Esophagus mucosa (tissue), 1 donor: ENCODE results near the gene DNTT. TPM values are rescaled to one million over a fixed set of nuclear protein-coding genes. Genes with fewer than 3 reads are reported as not detected.

Source experiments
- ATAC-seq: fragments of 200-7000 bp; cut with Tn5 transposase; one replicate; pipeline ENCODE4 v1.9.1; 2020
- total RNA-seq: library from RNA; stranded (reverse); gene quantifications from one replicate; pipeline ENCODE4 v1.2.4, GENCODE V29; 2023
- donor health status: DM: yes; HTN: yes; CAD: no.

Gene DNTT
- total RNA-seq, 1 donor from 2014 or later: not detected

DNA sequence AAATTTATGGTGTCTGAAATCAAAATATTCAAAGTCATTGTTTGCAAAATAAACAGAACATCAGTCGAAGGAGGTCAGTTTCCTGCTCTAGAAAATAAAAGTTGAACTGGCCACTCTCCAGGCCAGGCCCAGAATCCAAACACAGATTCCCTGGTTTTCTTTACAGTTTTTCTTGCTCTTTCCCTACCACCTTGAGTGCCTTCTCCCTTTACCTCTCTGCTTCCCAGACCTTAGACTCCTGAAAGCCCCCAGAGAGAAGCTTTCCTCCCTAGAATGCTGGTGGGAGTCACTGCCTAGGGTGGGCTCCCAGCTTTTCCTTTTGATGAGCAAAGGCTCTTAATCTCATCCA is 6.1 kb downstream of the DNTT start:
- ATAC-seq: no peak

DNA sequence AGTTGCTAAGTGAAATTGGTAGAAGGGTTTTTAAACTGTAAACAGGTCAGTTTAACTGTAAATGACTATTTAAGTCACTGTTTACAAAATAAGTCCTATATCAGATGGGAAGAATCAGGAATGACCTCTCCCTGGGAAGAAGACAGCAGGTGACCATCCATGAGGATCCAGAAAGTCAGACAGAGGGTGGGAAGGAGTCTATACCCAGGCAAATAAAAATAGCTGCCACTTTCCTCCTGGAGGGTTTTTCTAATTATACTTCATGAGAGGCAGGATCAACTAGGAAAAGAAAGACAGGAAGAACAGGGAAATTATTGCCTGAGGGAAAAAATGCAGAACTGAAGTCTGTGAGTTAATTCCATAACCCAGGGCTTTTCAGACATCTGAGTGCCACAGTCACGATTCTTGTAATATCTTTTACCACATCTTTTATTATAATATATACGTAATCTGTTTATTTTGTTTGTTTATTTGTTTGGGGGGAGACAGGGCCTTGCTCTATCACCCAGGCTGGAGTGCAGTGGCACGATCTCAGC is 7.0 kb downstream of the DNTT start:
- no peak for ATAC-seq

DNA sequence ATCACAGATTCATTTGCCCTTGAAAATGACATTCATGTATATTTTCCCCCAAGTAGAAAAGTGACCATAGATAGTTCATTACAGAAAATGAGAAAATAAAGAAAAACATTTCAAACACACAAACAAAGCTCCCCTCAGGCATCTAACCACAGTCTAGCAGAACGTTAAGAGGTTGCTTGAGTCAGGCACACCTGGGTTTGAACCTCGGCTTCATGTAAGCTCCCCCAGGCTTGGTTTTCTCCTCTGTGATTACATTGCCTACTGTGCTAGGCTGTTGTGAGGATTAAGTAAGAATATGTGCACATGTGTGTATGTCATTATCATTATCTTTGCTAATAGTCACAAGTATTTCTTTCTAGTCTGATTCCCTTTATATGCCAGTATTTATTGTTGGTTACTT is 9.1 kb downstream of the DNTT start:
- no peak for ATAC-seq

DNA sequence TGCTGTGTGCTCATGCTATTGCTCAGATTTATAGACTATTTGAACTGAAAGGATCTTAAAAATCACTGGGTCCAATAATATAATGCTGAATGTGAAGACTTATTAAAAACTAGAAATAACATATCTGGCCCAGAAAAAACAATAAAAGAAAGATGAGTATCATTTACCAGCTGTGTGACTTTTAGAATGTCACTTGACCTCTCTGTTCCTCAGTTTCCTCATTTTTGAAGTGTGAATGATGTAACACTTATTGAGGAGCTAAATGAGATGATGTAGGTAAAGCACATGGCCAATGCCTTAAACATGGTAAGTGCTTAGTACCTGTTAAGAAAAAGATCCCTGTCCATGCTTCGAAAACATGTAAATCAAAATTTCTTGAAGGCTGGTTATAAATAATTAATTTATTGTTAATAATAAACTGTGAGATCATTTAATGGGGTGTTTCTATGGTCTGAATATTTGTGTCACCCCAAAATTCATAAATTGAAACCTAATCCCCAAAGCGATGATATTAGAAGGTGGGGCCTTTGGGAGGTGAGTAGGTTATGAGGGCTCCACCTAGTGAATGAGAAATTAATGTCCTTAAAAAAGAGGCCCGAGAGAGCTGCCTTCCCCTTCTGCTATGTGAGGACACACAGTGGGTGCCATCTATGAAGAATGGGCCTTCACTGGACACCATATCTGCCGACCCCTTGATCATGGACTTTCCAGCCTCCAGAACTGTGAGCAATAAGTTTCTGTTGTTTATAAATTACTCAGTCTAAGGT is 13.0 kb downstream of the DNTT start:
- ATAC-seq: no peak

DNA sequence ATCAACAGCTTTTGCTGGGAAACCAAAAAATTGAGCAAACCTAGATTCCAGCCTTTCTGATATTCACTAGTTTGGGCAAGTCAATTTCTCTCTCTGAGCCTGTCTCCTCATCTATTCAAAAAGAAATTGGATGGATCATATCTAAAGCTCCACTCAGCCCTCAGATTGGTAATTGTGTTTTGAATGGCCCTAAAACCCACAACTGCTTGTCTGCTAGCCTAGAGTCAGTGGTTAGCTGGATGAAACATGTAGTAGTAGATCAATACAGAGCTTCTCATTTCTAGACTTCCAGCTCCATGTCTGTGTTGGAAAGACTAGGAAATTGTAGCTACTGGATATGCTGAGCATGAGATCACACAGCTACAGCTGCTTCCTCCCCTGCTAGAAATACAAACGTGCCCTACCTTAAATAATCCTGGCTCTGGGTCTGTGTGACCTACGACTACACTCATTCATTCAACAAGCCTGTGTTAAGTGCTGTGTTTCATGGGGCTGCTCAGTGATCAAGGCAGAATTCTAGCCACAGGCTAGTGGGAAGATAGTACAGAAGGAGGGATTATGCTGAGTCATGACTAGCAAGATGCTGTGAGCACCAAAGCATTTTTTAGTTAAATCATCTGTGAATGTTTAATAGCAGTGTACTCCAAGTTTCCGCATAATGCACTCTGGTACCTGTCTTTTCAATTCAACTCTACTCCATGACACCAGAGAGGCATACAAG is 15.7 kb downstream of the DNTT start:
- ATAC-seq: no peak

- no peak for ATAC-seq
Observed at GRCh38 chr10:96321822-96322221, 17.6 kb downstream of the DNTT start.

DNA sequence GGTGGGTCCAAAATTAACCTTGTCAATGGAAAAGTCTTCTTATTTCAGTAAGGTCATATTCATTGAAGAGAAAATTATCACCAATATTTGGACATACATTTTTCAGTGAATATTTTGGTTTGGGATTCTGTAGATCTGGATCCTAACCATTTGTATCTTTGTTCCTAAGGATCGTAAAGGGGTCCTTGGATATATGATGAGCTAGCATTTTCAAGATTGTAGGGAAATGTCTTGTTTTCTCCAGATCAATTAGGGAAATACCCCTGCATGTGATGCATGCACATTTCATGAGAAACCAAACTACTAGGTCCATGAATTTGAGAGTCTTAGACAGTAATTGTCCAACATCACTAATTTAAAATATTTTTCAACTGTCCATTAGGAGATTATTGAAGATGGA is 18.0 kb downstream of the DNTT start:
- no peak for ATAC-seq

DNA sequence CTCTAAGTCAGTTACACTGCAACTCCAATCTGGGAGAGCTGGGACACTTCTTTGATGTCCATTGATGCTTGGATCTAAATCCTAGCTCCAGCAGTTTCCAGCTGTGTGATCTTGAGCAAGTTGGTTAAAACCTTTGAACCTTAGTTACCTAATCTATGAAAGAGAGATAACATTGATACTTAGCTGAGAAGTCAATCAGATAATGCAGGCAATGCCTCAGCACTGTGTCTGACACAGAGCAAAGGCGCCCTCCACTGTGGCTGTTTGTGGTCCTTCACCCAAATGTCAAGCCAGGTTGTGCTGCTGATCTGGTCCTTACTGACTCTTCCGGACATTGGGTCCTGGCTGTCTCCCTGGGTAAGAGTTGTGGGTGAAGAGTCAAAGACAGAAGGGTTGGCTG is 20.2 kb downstream of the DNTT start:
- no peak for ATAC-seq

DNA sequence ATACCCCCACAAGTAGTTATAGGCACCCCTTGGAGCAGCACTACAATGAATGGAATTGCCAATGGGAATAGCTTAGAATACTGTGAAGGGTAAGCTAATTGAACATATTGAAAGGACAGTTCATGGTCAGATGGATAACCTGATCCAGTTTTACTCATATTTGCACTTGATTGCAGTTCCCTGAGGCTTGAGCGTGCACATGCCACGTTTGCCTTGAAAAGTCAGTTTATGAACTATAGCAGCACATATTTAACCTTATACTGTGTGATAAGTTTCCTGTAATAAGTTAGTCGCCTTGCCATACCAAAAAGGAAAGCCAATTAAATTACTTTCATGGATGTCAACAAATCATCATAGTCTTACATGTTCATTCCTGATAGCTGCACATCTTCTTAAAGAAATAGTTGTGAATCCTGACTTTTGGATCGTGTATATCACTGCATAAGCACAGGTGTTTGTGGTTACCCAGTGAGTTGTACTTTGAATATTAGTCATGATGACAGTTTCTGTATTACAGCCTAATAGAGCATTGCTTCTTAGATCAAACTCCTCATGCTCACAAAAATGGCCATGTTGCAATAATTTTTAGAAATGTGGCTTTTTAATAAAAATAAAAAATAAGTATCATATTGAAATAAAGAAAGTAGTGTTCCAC is 21.6 kb downstream of the DNTT start:
- no peak for ATAC-seq

GRCh38 chr10:96327462-96327861 is 23.2 kb downstream of the DNTT start:
- no peak for ATAC-seq

GRCh38 chr10:96333101-96333500 is 28.9 kb downstream of the DNTT start:
- no peak for ATAC-seq

GRCh38 chr10:96334616-96335526 is 30.6 kb downstream of the DNTT start:
- ATAC-seq: no peak

- ATAC-seq: no peak
Observed at GRCh38 chr10:96337106-96337505, 32.9 kb downstream of the DNTT start.

DNA sequence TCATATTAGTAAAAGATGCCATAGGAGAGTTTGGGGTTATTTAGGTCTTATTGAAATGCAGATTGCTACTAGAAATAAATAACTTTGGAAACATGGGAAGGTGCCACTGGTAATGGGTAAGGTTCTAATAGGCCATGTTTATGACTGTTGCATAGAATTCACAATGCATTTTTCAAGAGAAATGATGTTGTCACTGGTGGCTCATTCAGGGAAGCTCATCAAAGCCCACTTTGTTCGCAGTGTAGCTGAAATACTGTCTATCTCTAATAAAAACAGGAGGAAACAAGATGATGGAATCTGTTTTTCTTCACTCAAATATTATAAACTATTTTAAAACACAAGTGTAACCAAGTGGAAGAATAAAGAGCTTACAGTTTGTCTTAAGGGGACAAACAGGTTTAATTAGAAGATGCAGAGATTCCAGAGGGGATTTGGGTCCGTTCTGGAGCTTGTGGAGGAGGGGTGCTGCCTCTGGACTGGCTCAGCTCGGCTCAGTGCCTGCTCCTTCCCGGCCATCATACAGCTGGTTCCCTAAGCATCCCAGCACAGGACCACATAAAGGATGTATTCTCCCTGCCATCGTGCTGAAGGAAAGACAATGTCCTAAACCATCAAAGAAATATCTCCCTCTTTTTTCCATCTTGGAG is 34.2 kb downstream of the DNTT start:
- no peak for ATAC-seq

GRCh38 chr10:96339383-96339782 is 35.1 kb downstream of the DNTT start:
- no peak for ATAC-seq

GRCh38 chr10:96339956-96340904 is 36.0 kb downstream of the DNTT start:
- peak; percentile 69 for ATAC-seq

DNA sequence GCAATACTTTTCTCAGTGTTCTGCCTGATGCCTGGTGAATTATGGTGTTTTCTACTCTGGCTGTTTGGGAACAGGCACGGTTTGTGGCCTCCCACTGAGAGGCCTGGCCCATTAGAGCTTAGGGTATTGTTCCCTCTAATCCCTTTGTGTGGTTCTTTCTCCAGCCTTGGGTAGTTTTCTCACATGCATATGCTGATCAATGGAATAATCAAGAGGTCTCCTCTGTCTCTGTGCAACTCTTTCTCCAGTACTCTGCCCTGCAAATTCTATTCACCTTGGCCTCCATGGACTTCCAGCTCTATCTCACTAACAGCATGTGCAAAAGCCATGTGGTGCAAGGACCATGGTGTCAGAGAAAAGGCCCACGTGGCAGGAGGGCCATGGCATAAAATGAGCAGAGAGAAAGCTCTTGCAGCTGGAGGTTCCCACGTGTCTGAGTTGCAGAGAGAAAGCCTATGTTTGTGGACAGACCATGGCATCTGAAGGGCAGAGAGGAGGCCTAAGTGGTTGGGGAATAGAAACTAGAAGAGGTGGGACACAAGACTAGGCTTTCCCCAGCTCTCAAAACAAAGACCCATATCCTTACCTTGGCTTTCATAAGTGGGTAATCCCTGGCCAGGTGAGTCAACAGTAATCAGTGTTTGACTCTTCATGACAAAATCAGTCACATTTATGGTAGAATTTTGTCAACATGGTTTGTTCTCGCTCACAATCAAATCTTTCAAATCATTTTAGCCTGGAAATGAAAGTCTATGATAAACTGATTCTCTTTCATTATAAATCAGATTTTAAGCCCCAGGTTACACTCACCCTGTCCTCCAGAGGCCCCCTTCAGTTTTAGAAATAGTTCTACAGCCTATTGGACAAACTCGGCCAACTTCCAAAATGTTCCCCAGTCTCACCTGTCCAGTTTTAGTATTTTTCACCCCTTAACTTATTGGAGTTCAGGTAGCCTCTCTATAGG is 37.3 kb downstream of the DNTT start:
- ATAC-seq: no peak

DNA sequence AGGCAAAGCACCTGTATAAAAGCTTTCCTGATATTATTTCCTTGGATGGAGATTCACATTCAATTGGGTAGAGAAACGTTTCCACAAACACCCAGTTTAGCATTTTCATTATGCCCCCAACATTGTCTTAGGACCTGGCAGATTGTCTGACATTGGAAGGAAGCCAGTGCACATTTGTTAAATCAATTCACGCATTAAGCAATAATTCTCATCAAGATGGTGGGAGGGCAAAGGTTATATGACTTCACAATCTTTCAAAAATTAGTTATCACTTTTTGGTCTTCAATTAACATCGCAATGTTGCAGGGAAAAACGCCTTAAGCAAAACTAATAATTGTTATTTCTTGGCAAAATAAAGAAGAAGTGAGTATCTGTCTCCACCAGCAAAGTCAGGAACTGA is 38.2 kb downstream of the DNTT start:
- no peak for ATAC-seq

DNA sequence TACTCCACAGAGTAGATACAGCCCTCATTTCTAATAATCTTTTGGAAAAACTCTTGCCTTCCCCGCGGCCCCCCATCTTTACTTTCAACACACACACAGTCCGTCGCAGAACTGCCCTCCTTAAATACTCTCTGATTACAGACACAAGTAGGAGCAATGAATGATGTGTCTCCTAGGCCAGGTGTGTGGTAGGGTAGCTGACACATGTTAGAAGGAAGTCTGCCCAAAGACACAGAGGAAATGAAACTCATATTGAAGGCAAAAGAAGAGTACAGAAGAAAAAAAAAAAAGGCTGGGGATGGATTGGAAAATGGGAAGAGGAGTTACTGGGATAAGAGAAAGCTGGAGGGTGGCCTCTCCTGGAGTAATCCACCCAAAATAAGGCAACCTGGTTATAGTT is 39.9 kb downstream of the DNTT start:
- no peak for ATAC-seq

DNA sequence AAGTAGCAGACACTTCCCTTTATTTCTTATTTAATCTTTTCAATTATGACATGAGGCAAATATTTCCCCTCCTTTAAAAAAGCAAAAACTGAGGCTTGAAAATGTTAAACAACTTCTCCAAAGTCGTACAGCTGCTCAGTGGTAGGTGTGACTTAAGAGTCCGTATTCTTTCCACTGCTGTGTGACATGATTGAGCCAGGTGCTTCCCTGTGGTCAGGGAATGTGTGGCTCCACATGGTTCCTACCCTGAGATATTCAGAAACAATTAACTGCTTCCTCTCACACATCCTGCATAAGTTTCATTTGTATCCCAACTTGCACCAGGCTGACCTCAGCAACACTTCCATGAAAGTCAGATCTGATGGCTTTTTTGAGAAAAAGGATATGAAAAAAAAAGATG is 41.0 kb downstream of the DNTT start:
- ATAC-seq: no peak
